CD4-positive, alpha-beta T cell treated with Interferon alpha-2 for 1 hour (primary cell): Measurements from ENCODE around the gene ZNF142.
A peak's percentile ranks its signal among the peaks of the same experiment; 100 is the strongest.

Experiments used
- DNase-seq, 2 donors: peaks; one replicate each; pipeline ENCODE4 v3.0.0-alpha.2; 2020 to 2022

ZNF142 gene

DNA sequence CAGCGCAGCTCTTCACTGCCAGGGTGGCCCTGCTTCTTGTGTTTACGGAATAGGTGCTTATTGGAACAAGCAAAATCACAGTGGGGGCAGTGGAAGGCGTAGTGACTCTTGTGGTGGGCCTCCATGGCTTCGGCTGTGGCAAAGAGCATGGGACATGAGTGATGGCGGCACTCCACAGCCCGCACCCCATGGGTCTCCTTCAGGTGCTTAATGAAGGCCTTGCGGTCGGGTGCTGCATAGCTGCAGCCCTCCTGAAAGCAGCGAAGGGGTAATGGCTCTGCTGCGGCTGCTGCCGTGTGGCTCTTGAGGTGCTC, 10.7 kb downstream of the ZNF142 start:
- no peak for DNase-seq

DNA sequence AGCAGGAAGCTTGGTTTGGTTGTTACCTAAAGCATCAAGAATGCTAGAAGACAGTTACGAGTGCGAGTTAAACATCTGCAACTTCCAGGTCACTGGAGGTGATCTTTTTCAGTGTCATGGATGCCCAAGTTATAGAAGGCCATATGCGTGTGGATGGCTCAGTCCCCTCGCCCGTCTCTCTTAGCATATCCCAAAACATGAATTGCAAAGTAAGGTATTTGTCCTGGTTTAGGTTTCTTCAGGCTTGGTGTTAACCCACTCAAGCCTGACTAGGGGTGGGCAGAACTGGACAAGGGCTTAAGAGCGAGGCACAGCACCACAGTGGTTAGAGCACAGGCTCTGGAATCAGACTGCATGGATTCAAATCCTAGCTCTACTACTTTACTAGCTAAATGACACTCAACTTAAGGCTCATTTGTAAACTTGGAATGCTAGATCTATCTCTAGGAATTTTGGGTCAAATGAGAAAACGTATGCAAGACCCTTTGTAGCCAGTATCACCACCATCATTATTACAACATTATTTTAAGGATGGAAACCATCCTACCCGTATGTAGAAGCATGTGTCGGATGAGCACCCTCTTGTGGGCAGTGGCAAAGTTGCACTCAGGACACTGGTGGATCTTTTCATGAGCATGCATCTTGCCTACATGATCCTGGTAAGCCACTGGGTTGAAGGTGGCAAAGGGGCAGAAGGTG, 11.2 kb downstream of the ZNF142 start:
- peak; percentile 52 to 65 for DNase-seq

DNA sequence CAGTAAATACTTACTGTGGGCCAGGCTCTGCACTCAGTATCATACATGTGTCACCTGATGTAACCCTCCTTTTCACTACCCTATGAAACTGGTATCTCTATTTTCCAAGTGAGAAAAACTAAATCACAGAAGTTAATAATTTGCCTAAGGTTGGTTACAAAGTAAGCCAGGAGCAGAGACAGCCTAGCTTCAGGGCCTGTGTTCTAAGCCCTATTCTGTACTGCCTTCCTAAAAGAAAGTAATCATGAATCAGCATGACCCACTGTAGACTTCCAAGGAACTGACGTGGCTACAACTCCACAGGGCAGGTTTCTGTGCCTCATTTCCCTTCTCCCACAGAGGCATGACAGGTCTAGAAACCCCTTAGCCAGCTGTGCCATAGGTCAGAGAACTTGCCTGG, 14.3 kb downstream of the ZNF142 start:
- no peak for DNase-seq

DNA sequence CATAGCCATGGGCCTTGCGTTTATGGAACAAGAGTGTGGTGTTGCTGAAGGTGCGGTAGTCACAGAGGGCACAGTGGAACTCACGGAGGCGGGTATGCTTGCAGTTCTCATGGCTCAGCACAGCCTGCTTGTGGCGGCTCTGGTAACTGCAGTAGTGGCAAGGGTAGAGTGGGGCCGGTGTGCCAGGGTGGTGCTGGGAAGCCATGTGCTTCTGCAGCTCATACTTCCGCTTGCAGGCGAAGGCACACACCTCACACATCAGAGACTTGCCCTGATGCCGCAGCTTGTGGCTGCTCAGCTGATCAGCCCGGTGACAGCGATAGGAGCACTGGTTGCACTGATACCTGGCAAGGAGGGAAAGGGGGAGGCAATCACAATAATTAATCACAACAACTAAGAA, 14.7 kb downstream of the ZNF142 start:
- DNase-seq, result no peak

DNA sequence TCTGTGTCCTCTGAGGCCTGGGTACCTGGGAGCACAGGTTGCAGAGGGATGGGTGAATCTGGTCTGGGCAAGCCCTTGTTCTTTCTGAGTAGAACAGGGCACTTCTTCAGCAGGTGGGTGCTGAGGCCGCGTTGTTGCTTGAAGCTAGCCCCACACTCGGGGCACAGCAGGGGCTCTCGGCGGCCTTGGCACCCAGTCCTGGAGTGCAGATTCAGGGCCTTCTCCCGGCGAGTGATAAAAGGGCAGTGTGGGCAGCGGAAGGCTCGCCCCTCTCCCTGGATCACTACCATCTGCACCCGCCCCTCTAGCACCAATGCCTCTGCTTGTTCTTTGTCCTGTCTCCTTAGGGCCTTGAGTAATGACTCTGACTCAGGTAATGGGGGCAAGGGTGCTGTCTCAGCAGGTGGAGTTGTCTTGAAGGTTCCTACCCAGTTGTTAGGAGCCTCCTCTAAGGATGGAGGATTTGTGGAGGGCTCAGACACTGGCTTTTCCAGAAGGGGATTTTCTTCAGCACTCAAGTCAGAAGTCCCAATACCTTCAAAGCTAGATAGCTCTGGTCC, 15.6 kb downstream of the ZNF142 start:
- DNase-seq, result no peak

DNA sequence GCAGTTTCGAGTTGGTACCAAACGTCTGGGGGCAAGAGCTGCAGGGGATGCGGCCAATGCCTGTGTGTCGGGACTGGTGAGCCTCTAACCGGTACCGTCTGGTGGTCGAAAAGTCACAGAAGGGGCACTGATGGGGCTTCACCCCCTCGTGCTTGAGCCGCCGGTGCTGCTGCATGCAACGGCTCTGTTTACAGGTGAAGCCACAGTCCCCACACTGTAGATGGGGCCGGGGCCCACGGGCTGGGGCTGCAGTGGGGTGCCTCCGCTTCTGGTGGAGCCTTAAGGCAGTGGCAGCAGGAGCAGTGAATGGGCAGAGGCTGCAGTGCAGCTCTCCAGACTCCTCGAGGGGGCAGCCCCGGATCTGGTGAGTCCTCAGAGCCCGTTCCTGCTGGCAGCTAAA, 16.6 kb downstream of the ZNF142 start:
- no peak for DNase-seq

DNA sequence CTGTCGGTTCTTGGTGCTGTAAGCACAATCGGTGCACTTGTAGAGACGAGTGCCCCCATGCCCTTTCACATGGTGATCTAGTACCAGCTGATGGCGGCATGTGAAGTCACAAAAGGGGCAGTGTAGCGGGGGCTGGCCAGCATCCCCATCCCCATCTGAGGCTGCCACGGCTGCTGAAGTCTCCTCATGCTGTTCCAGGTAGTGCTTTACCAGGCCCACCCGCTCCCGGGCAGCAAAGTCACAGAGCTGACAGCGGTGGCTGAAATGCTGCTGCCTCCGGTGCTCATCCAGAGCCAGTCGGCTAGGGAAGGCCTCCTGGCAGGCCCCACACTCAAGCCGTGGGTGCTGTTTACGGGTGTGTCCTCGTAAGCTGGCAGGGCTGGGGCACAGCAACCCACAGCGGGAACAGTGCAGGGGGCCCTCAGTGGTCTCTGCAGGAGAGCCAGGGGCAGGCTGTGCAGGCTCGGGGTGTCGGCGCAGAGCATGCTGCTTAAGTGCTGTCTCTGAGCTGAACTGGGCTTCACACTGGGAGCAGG, 17.2 kb downstream of the ZNF142 start:
- no peak for DNase-seq

DNA sequence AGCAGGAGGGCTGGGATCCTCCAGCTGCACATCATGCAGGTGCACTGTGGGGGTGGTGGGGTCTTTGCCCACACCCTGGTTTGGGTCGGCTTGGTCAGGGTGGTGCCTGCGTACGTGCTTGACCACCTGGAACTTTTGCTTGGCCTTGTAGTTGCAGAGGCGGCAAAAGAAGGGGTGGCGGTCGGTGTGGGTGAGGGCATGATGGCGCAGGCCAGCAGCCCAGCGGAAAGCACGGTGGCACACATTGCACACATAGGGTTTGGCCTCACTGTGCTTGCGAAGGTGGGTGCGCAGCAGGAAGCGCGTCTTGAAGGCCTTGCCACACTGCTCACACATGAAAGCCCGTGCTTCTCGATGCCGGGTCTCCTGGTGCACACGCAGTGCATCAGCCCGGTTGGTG, 21.1 kb downstream of the ZNF142 start:
- no peak for DNase-seq

DNA sequence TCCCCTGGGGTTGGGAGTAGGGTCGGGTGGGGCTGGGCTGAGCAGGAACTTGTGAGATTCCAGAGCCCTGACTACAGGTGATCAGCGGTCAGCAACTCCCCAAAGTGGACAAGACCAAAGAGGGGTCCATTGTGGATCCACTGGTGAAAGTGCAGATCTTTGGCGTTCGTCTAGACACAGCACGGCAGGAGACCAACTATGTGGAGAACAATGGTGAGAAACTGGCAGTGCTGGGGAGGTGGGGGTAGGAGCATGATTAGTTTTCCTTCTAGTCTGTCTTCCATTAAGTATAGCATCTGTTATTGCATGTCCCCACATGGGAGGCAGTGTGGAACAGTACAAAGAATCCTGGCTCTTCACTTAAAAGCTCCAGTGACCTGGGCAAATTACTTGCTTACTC, 23.7 kb downstream of the ZNF142 start:
- no peak for DNase-seq

DNA sequence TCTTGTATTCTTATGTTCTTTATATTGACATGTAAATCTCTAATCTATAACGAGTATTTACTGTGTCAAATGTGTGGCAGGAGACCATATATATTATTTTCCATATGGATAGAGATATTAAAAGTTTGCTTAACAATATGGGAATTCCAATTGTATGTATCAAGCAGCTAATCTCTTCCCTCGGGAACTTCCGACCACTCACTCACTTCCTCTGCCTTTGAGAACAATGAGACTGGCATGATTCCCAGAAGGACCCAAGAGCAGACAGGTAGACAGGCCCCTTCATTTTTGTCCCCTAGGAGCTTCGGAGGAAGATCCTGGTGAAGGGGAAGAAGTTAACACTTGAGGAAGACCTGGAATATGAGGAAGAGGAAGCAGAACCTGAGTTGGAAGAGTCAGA, 27.6 kb downstream of the ZNF142 start:
- DNase-seq, result no peak

DNA sequence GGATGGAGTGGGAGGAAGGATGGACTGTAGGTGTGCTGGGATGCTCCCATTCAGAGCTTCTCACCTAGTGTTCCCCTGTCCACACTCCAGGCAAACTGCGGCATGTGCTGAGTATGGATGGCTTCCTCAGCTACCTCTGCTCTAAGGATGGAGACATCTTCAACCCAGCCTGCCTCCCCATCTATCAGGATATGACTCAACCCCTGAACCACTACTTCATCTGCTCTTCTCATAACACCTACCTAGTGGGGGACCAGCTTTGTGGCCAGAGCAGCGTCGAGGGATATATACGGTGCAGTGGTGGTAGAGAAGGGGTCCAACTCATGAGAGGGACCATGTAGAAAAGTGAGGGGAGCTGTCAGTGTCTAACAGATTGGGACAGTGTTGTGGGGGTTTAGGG, 31.5 kb downstream of the ZNF142 start:
- no peak for DNase-seq

DNA sequence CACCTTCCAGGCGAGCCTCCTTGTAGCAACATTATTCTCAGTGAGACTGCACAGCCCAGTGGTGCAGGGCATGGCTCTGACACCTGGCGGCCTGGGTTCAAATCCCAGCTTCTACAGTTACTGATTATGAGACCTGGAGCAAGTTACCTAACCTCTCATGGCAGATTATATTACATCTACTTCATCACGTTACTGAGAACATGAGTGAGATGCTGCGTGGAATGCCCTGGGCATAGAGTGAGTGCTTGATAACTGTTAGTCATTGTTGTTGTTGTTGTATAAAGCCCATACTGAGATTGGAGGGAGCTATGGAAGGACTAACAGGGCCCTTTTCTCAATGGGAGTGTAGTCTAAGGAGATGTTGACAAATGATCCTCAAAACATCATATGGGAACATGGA, 33.1 kb downstream of the ZNF142 start:
- no peak for DNase-seq

DNA sequence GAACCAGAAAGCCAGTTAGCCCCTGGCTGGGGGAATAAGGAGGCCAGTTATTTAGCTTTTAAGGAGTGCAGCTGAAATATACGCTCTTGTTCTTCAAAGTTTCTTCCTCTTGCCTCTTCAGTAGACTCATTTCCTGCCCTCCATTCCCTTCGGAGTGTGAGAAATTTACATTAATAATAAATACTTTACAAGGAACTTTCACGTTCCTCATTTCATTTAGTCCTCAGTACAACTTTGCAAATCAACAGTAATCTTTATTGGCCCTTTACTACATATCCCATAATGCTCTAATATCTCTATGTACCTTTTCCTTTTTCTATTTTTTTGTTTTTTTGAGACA, 36.1 kb downstream of the ZNF142 start:
- no peak for DNase-seq

DNA sequence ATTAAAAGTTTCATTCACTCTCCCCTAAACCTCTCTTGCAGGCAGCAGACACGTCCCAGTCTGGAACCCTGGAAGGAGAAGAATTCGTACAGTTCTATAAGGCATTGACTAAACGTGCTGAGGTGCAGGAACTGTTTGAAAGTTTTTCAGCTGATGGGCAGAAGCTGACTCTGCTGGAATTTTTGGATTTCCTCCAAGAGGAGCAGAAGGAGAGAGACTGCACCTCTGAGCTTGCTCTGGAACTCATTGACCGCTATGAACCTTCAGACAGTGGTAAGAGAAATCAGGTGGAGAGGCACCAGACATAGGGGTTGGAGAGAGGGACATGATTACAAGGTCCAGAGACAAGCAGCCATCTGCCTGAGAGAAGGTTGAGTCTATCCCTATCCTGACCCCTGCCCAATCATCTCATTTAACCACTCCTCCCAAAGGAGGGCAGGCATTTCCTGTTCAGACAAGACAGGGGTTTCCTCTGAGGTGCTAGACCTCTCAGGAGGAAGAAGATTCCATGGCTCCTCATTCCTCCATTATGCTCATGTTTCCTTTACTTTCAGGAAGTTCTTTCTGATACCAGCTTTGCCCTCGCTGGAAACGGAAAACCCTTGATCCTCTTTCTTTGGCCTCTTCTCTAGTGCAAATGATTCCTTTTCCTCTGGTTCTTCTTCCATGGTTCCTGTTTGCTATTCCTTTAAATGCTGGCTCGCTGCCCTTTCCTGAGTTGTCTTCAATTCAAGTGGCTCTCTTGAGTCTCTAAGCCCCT, 36.6 kb downstream of the ZNF142 start:
- no peak for DNase-seq

DNA sequence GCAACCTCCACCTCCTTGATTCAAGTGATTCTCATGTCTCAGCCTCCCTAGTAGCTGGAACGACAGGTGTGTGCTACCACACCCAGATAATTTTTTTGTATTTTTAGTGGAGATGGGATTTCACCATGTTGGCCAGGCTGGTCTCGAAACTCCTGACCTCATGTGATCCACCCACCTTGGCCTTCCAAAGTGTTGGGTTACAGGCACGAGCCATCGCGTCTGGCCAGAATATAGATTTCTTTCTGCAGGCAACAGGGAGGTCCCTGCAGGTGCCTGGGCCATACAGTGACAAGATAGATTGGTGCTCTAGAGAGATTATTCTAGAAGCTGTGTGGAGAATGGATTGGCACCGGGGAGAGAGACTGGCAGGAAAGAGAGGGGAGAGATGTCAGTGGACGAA, 38.4 kb downstream of the ZNF142 start:
- no peak for DNase-seq

DNA sequence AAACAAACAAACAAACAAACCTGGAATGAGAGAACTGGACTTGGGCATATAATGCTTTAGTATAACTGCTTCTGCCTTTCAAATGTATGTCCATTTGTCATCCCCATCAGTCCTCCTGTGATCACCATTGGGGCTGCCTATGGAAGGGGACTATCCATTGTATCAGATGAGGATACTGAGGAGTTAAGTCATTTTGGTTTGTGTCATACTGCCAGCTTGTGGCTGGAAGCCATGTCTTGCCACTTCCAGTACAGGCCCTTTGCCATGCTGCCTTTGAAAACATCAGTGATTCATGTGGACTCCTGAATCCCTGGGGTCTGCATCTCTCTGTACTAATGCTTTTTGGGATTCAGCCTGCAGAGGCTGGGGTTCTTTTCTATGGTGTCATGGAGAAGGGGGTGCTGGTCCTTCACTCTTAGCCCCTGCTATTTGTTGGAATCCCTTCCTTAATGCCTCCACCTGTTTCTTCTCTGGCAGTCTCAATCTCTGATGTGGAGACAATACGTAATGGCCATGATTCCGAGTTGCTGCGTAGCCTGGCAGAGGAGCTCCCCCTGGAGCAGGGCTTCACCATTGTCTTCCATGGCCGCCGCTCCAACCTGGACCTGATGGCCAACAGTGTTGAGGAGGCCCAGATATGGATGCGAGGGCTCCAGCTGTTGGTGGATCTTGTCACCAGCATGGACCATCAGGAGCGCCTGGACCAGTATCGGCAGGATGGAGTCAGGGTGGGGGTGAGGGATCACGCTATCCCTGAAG, 41.1 kb downstream of the ZNF142 start:
- DNase-seq, result no peak

DNA sequence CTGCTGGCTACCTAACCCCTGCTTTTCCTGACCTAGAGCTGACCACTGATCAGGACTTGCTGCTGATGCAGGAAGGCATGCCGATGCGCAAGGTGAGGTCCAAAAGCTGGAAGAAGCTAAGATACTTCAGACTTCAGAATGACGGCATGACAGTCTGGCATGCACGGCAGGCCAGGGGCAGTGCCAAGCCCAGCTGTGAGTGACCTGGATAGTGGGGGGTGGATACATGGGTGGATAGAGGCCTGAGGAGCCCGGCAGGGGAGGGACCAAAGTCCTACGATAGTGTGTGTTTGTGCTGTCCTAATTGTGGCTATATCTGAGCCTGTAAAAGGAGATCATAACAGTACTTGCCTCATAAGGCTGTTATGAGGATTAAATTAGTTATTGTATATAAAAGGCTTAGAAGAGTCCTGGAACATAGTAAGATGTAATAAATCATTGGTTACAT, 43.5 kb downstream of the ZNF142 start:
- DNase-seq, result no peak

DNA sequence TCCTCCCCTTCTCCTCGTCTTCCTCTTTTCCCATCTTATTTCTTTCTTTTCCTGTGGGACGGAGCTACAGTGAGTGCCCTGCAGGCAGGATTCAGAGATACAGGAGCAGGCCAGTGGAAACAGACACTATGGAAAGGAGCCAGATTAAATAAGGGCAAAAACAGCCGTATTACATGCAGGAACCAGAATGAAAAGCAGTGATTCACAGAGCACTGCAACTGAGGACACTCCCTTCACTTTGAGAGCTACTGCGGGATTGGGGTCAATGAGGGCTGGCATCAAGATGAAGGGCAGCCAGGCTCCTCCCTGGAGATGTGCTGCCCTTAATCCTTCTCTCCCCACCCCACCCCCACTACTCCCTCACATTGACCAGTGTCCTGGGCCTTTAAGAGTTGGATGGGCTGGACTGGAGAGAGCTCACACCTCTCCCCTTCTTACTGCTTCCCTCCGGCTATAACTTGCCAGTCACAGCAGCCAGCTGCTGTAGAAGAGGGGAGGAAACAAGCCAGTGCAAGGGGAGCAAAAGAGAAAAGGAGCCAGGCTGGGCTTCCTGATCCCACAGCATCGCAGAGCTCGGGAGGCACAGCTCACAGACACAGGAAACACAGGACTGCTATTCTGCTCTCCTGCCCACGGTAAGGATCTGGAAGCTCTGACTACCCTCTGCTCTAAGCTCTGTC, 51.8 kb downstream of the ZNF142 start, which contains the start of gene PLCD4:
TSS of gene PLCD4 (plus strand) at position 464 of the 680 bp plus-strand sequence. CDS start 7,841 bp downstream, outside the sequence.
- DNase-seq, result no peak

DNA sequence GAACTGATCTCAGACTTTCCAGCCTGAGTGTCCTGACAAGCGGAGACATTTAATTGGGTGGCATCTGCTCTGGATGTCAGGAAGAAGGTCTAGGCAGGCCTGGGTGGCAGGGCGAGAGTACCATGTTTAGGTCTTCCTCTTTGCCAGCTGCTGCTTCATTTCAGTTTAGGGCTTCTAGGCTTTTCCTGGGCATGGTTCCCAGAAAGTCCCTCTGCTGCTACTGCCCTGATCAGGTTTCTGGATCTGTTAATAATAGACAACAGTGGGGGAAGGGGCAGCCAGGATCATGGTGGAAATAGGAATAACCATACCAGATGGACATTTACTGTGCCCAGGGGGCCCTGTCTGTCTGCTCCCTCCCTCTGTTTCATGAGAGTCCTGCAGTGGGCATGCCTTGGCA, 54.0 kb downstream of the ZNF142 start:
- DNase-seq, result no peak
